AG08395 (cell line): ENCODE data around the gene BICD1.
A peak's percentile ranks its signal among the peaks of the same experiment; 100 is the strongest.

Experiments
- DNase-seq: peaks from one replicate; pipeline ENCODE4 v3.0.0; 2012; ENCODE audit warnings: mixed read lengths, low spot score

Gene BICD1

GRCh38 chr12:32281098-32281497 is 174.5 kb downstream of the BICD1 start:
- no peak for DNase-seq

DNA sequence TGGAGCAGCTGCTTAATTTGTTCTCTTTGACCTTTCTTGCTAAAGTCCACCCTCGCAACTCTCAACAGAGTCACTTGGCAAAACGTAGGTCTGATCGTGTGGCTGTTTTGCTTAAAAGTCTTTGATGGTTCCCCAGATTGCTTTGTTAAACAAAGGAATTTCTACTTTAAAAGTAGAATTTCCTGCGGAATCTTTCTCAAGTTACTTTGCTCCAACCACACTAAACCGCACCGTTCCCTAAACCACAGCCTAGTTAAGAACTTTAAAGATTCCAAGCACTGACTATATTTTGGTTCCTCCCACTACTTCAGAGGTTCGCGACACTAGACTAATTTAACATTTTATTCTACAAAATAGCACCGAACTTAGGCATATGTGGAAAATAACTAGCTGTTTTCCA is 177.9 kb downstream of the BICD1 start:
- DNase-seq = no peak

DNA sequence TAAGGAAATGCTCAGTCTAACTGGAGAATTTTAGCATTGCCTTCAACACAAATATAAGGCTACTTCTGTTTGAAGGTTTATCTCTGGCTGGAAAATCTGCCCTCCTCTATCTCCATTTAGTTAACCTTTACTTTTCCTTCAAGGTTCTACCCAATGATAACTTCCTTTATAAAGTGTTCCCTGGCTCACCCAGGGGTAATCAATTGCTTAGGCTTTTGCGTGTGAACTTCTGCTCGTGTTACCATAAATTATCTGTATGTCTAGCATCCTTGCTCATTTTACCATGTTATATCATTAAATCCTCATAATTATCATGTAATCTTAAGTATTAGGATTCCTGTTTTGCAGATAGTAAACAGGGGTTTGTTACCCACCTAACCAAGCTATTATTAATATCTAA is 178.4 kb downstream of the BICD1 start:
- no peak for DNase-seq

- DNase-seq = no peak
Measured at GRCh38 chr12:32285489-32285888, 178.8 kb downstream of the BICD1 start.

GRCh38 chr12:32290411-32290810 is 183.8 kb downstream of the BICD1 start:
- DNase-seq = peak; percentile 18

GRCh38 chr12:32292151-32292550 is 185.5 kb downstream of the BICD1 start:
- DNase-seq = no peak

DNA sequence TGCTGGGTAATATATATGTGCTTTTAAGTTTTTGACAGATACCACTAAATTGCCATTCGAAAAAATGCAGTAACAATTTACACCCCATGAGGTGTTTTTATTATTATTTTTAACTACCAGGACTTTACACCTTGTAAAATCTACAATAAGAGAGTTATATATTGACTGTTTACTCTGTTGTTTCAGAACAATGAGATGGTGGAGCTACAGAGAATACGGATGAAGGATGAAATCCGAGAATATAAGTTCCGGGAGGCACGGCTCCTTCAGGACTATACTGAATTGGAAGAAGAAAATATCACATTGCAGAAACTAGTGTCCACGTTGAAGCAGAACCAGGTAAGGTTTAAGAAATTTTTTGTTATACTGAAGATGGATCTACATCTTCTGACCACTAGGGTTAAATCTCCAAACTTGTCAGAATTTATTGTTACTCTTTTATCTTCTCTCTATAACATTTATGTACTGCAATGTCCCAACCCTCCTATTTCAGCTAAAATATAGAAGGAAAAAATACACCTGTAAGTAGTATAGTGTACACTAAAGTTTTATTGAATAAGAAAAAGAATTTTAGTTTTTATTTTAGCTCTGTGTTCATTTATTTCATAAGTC is 187.3 kb downstream of the BICD1 start:
- DNase-seq = no peak

DNA sequence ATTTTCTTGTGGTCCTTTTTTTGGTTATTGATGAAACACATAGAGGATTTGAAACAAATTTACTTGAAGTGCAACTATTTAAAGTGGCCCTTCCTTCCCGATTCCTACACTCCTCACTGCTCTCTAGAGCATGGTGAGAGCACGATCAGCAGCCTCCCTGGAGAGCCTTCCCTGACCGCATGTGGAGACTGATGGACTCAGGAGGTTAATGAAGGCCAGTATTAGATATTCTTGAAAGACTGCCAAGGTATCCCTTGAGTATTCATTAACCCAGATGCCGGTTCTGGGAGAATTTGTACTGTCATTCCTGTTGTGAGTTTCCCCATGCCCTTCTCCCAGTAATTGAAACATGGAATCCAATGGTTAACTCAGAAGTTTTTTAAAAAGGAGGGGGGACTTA is 189.9 kb downstream of the BICD1 start:
- DNase-seq = peak; percentile 6

DNA sequence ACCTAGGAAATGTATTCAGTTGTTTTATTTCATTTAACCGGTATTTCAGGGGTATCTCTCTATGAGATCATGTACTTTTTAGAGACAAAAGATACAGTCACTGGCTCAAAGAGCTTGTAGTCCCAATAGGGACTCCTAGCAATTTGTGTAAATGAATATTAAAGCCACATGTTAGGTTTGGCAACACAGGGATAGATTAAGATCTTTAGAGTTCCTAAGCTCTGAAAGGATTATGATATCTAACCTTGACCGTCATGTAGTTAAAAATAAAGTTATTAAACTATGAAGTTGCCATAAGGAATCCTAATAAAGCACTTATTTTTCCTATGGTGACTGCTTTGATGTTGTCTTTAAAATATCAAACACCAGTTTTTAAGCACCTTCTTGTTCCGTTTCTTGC is 192.3 kb downstream of the BICD1 start:
- peak; percentile 15 for DNase-seq

DNA sequence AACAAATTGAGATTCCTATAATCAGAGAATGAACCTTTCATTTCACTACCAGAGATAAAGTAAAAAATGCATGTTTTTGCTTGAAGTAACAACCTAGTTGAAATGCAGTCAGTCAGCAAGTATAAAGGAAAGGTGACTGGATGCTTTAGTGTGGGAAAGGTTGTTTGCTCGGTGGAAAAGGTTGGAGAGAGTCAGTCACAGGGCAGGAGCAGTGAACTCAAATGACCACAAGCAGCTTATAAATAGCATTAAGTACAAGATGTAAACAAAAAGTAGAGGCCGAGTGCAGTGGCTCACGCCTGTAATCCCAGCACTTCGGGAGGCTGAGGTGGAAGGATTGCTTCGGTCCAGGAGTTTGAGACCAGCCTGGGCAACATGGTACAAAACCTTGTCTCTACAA is 194.6 kb downstream of the BICD1 start:
- no peak for DNase-seq

DNA sequence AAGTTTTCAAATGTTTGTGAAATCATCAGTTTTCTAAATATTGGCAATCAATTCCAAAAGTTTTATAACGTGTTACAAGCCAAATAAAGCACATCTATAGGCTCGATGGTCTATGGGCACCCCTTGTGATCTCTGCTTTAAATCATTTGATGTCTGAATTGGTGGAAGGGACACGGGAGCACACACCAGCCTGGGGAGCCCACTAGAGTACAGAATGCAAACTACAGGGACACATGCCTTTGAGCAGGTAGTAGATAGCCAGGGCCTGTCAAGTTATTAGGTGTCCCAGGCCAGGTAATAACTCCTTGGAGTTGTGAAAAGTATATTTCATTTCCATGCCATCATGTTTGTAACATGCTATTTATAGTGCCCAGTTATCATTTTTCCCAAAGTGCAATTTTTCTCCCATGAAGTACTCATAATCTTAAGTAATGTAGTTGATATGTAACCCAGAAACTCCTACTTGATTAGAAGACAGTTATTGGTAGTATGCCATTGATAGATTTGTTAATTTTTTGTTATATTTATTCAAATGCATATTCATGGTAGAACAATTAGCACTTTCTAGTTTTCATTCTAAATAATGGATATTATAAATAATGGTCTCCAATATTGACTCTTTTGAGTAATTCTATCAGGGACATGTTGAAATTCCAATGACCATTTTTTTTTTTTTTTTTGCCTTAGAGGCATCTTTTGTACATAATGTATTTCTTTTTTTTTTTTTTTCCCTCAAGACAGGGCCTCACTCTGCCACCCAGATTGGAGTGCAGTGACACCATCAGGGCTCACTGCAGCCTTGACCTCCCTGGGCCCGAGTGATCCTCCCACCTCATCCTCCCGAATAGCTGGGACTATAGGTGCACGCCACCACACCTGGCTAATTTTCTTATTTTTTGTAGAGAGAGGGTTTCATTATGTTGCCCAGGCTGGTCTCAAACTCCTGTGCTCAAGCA is 195.8 kb downstream of the BICD1 start:
- peak; percentile 48 for DNase-seq

GRCh38 chr12:32303174-32303549 is 196.5 kb downstream of the BICD1 start:
- no peak for DNase-seq

- DNase-seq = peak; percentile 13
Measured at GRCh38 chr12:32305163-32305562, 198.5 kb downstream of the BICD1 start.

GRCh38 chr12:32307326-32307725 is 200.7 kb downstream of the BICD1 start:
- DNase-seq = no peak

DNA sequence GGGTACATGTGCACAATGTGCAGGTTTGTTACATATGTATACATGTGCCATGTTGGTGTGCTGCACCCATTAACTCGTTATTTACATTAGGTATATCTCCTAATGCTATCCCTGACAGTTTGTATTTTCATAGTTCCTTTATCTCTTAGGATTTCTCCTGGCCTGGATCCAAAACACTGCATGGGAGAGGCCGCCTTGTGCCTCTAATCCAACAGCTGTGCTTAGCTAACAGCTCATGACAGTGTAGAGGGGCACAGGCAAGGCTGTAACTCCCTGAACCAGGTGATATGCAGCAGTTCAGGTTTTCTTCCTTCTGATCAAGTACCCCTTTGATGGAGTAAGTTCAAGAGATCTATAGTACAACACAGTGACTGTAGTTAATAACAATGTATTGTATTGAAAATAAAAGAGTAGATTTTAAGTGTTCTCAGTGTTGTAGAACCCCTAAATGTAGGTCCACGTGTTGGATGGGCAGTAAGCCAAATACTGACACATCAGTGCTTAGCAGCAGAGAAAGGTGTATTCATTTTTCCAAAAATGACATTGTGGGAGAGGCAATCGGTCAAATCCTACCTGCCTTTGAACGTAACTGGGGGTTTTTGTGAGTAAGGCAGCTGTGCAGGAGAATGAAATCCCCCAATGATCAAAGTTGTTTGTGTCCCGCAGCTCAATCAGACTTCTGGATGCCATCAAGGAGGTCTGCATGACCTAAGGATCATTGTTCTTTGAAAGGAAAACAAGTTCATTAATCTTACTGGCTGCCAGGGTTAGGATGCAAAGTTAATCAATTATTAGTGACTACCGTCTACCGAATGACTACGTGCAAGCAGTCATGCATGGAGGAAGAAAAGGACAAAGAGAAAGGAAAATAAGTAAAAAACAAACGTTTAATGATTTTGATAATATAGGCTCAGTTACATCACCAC is 203.4 kb downstream of the BICD1 start:
- no peak for DNase-seq

- DNase-seq = peak; percentile 61
Measured at GRCh38 chr12:32312049-32312670, 205.5 kb downstream of the BICD1 start.

DNA sequence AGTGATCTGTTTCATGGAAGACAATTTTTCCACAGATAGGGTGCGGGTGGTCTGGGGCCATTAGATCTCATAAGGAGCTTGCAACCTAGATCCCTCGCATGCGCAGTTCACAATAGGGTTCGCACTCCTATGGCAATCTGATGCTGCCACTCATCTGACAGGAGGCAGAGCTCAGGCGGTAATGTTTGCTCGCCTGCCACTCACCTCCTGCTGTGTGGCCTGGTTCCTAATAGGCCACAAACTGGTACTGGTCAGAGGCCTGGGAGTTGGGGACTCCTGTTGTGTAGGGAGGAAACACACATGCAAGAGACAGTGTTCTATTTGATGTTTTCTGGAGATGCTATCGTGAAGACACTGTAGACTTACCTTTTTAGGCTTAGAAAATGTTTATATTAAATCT is 215.7 kb downstream of the BICD1 start:
- no peak for DNase-seq

DNA sequence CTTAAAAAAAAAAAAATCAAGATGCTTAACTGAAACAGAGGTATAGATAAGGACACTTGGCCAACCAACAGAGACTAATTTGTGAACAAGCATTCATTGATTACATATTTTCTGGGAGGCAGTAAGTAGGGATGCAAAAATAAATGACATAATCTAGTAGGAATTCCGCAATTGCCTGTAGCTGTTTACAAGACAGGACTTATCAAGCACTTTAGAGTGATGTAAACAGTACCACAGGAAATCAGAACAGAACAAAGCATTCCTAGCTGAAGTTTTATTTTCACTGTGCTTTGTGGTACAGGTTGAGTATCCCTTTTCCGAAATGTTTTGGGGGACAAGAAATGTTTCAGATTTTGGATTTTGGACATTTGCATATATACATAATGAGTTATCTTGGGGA is 224.5 kb downstream of the BICD1 start:
- DNase-seq = no peak

- DNase-seq = no peak
Measured at GRCh38 chr12:32332446-32332845, 225.8 kb downstream of the BICD1 start.

DNA sequence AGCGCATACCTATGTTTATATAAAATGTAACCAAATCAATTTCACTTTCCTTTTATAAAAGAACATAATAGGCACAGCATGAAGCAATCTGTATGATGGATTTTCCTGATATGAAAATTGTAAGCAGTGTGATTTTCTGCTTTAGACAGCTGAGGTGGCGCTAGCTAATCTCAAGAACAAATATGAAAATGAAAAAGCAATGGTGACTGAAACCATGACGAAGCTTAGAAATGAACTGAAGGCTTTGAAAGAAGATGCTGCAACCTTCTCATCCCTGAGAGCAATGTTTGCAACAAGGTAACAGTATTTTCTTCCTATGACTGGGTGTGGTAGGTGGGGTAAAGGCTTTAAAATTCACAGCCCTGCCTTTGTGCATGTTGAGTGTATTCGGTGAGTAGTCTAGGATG is 227.7 kb downstream of the BICD1 start:
- no peak for DNase-seq

GRCh38 chr12:32336261-32336660 is 229.6 kb downstream of the BICD1 start:
- no peak for DNase-seq

GRCh38 chr12:32343496-32343895 is 236.8 kb downstream of the BICD1 start:
- no peak for DNase-seq
